ENCODE measurements around the gene SAMD4B.
"Not testable (repeated sequence)": the region's sequence is repeated elsewhere in the genome, so short reads cannot be mapped to it uniquely, and the experiment has no call there.

The SAMD4B gene

GRCh38 chr19:39304701-39305571, 37.3 kb upstream of the SAMD4B start:
- Mint-ChIP-seq H3K27ac (no peak overlapping the region), H3K9me3 (no peaks in the 10 kb centered on the region), H3K4me1 (peaks cover 35% of the 10 kb centered on the region), H3K36me3 (ENCODE audit: low read depth) (no peaks in the 10 kb centered on the region), H3K4me3 (no peak overlapping the region), H3K27me3 (ENCODE audit: low read depth, poor library complexity) (peaks cover 74% of the 10 kb centered on the region)
- DNase-seq: no peak
- no peak for TF ChIP-seq CTCF (IDR thresholded peaks at IDR 0.05)

GRCh38 chr19:39306075-39306474, 36.1 kb upstream of the SAMD4B start:
- H3K4me1 Mint-ChIP-seq: peaks cover 42% of the 10 kb centered on the region
- peaks cover 1% of the 10 kb centered on the region for H3K36me3 Mint-ChIP-seq (ENCODE audit: low read depth)
- H3K27ac Mint-ChIP-seq: no peak overlapping the region
- peaks cover 78% of the 10 kb centered on the region for H3K27me3 Mint-ChIP-seq (ENCODE audit: low read depth, poor library complexity)
- no peak for DNase-seq
- H3K4me3 Mint-ChIP-seq: no peak overlapping the region
- no peaks in the 10 kb centered on the region for H3K9me3 Mint-ChIP-seq
- TF ChIP-seq CTCF (IDR thresholded peaks at IDR 0.05): no peak

GRCh38 chr19:39307046-39307821, 35.0 kb upstream of the SAMD4B start:
- Mint-ChIP-seq H3K4me1 (peaks cover 44% of the 10 kb centered on the region), H3K27me3 (ENCODE audit: low read depth, poor library complexity) (peaks cover 72% of the 10 kb centered on the region), H3K4me3 (peak overlapping the region; percentile 84), H3K36me3 (ENCODE audit: low read depth) (peaks cover 7% of the 10 kb centered on the region), H3K9me3 (no peaks in the 10 kb centered on the region), H3K27ac (no peak overlapping the region)
- TF ChIP-seq CTCF (IDR thresholded peaks at IDR 0.05): no peak
- peak; percentile 80 for DNase-seq

- peaks cover 44% of the 10 kb centered on the region for H3K4me1 Mint-ChIP-seq
- peak; percentile 41 for DNase-seq
- H3K27ac Mint-ChIP-seq: no peak overlapping the region
- peak overlapping the region; percentile 55 for H3K4me3 Mint-ChIP-seq
- TF ChIP-seq CTCF (IDR thresholded peaks at IDR 0.05): no peak
- no peaks in the 10 kb centered on the region for H3K9me3 Mint-ChIP-seq
- H3K36me3 Mint-ChIP-seq (ENCODE audit: low read depth): peaks cover 11% of the 10 kb centered on the region
- peaks cover 72% of the 10 kb centered on the region for H3K27me3 Mint-ChIP-seq (ENCODE audit: low read depth, poor library complexity)
Measured at GRCh38 chr19:39307822-39308530, 34.2 kb upstream of the SAMD4B start.

- H3K4me3 Mint-ChIP-seq: peak overlapping the region; percentile 55
- peak; percentile 61 for DNase-seq
Measured at GRCh38 chr19:39308531-39309304, 33.5 kb upstream of the SAMD4B start.

GRCh38 chr19:39309305-39309670, 32.9 kb upstream of the SAMD4B start:
- not testable (repeated sequence) for H3K9me3 Mint-ChIP-seq, H3K4me3 Mint-ChIP-seq, H3K27ac Mint-ChIP-seq, DNase-seq
- peaks cover 37% of the 10 kb centered on the region for H3K4me1 Mint-ChIP-seq
- H3K36me3 Mint-ChIP-seq (ENCODE audit: low read depth): peaks cover 16% of the 10 kb centered on the region
- H3K27me3 Mint-ChIP-seq (ENCODE audit: low read depth, poor library complexity): peaks cover 64% of the 10 kb centered on the region

More at GRCh38 chr19:39308531-39309304, 33.5 kb upstream of the SAMD4B start:
- Mint-ChIP-seq H3K27me3 (ENCODE audit: low read depth, poor library complexity) (peaks cover 68% of the 10 kb centered on the region), H3K27ac (no peak overlapping the region), H3K4me1 (peaks cover 40% of the 10 kb centered on the region), H3K36me3 (ENCODE audit: low read depth) (peaks cover 16% of the 10 kb centered on the region), H3K9me3 (no peaks in the 10 kb centered on the region)
- TF ChIP-seq CTCF (IDR thresholded peaks at IDR 0.05): no peak

Data from nephron progenitor cell (in vitro differentiated cells).